ENCODE data around the gene POPDC3.

- TF ChIP-seq TAF1 (IDR thresholded peaks at IDR 0.05; ENCODE audit: borderline replicate concordance, low read depth, low read length) (no peak), E4F1 (IDR thresholded peaks at IDR 0.05; ENCODE audit: borderline replicate concordance, partially characterized antibody) (no peak), CTCF (IDR thresholded peaks at IDR 0.05 in 2 of 3, conservative IDR thresholded peaks at IDR 0.05 in 1 of 3; ENCODE audit: control insufficient read depth in 2 of 3, extremely low read depth in 1 of 3, insufficient read depth in 1 of 3, low read depth in 3 of 3, low read length in 3 of 3) (no peak), SKIL (IDR thresholded peaks at IDR 0.05; ENCODE audit: low read depth, poor library complexity, severe bottlenecking) (no peak)
Observed at GRCh38 chr6:105207524-105208269, 27.9 kb upstream of the POPDC3 start.

Data from GM12878 (cell line).